GM12874 (cell line): ENCODE measurements around the gene RNLS.

Experiments
- CTCF ChIP-seq: IDR thresholded peaks from 2 replicates; pipeline ENCODE4 v1.5.1; 2011; ENCODE audit warnings: low read depth, mild to moderate bottlenecking, control low read depth, low read length, moderate library complexity; ENCODE audit not compliant: insufficient read depth

Gene RNLS

GRCh38 chr10:88515235-88515634 lies 67.9 kb downstream of the RNLS start:
- no peak for TF ChIP-seq CTCF

- no peak for TF ChIP-seq CTCF
These were observed 70.5 kb downstream of the RNLS start for GRCh38 chr10:88512599-88512998.

- no peak for TF ChIP-seq CTCF
These were observed 74.3 kb downstream of the RNLS start for GRCh38 chr10:88508796-88509195.

GRCh38 chr10:88507826-88508453 lies 75.2 kb downstream of the RNLS start:
- TF ChIP-seq CTCF: no peak

GRCh38 chr10:88507404-88507803 lies 75.7 kb downstream of the RNLS start:
- no peak for TF ChIP-seq CTCF

GRCh38 chr10:88505680-88506215 lies 77.4 kb downstream of the RNLS start:
- TF ChIP-seq CTCF: no peak

GRCh38 chr10:88505265-88505664 lies 77.9 kb downstream of the RNLS start:
- no peak for TF ChIP-seq CTCF
